GM23248 (cell line): ENCODE results near the gene TFCP2L1.

Source experiments
- EZH2 ChIP-seq: fragments of 200-600 bp; sonication (generic); IDR thresholded peaks from 2 replicates; pipeline ENCODE4 v1.6.1; 2018; ENCODE audit warnings: antibody characterized with exemption, mild to moderate bottlenecking; ENCODE audit not compliant: insufficient read depth, poor library complexity, severe bottlenecking
- EZH2phosphoT487 ChIP-seq: fragments of 200-600 bp; sonication (generic); IDR thresholded peaks from 2 replicates; pipeline ENCODE4 v1.6.1; 2018; ENCODE audit warnings: antibody characterized with exemption, moderate library complexity, mild to moderate bottlenecking, low read depth; ENCODE audit not compliant: insufficient read depth

DNA sequence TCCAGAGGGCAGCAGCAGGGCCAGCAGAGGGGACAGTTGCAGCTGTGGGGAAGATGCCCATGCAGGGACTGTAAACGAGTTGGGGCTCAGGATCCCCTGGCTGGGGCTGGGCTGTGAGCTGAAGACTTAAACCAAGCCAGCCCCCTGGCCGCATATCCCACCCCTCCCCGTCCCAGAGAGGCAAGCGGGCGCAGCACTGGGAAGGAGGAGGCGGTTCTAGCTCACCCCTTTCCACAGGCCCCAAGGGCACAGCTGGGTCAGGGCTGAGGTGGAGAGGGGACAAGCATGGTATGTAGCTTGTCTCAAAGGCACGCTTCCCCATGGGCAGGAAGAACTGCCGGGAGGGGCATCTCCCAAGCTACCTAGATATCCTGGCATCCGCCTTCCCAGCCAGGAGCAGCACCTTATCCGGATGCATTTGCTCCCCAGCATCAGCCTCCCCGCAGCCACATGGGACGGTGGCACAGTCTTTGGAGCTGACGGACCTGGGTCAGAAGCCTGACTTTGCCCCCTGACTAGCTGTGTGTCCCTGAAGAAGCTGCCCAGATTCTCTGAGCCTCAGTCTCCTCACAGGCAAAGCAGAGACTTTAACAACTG lies 75.9 kb downstream of the TFCP2L1 start:
- TF ChIP-seq EZH2phosphoT487 = no peak
- TF ChIP-seq EZH2 = no peak
